Karpas-422 (cell line): ENCODE data around the gene LRRC3. TPM values are rescaled to one million over a fixed set of nuclear protein-coding genes. Genes with fewer than 3 reads are reported as not detected.

Experiments
- DNase-seq: peaks from one replicate; pipeline ENCODE4 v3.0.0-alpha.2; 2015
- H2AFZ ChIP-seq: fragments of 200-600 bp; sonication (generic); 2 replicates; pipeline ENCODE4 v1.6.1; 2014; ENCODE audit warnings: antibody characterized with exemption, low read length, mixed read lengths
- H3K27ac ChIP-seq: fragments of 200-600 bp; sonication (generic); 2 replicates; pipeline ENCODE4 v1.5.1; 2014; ENCODE audit warnings: mild to moderate bottlenecking, low read length, moderate library complexity
- H3K27me3 ChIP-seq: fragments of 200-600 bp; sonication (generic); 2 replicates; pipeline ENCODE4 v1.6.1; 2014; ENCODE audit warnings: low read length, mixed read lengths
- H3K36me3 ChIP-seq: fragments of 200-600 bp; sonication (generic); 2 replicates; pipeline ENCODE4 v1.6.1; 2014; ENCODE audit warnings: low read length, mixed read lengths; ENCODE audit not compliant: insufficient read depth
- H3K4me1 ChIP-seq: fragments of 200-600 bp; sonication (generic); 2 replicates; pipeline ENCODE4 v1.6.1; 2014; ENCODE audit warnings: mild to moderate bottlenecking, low read length, mixed read lengths
- H3K4me2 ChIP-seq: fragments of 200-600 bp; sonication (generic); 2 replicates; pipeline ENCODE4 v1.6.1; 2014; ENCODE audit warnings: low read length, low read depth, mild to moderate bottlenecking; ENCODE audit not compliant: poor library complexity, severe bottlenecking
- H3K4me3 ChIP-seq: fragments of 200-600 bp; sonication (generic); 2 replicates; pipeline ENCODE4 v1.5.1; 2014; ENCODE audit warnings: mild to moderate bottlenecking, antibody characterized with exemption, low read length, mixed read lengths
- H3K79me2 ChIP-seq: fragments of 200-600 bp; sonication (generic); 2 replicates; pipeline ENCODE4 v1.6.1; 2014; ENCODE audit warnings: mild to moderate bottlenecking, low read length, mixed read lengths
- H3K9ac ChIP-seq: fragments of 200-600 bp; sonication (generic); 2 replicates; pipeline ENCODE4 v1.6.0; 2014; ENCODE audit warnings: low read length
- H3K9me2 ChIP-seq: fragments of 200-600 bp; sonication (generic), shearing (Covaris generic); replicated peaks from 2 replicates; pipeline ENCODE4 v1.6.0; 2014; ENCODE audit warnings: mild to moderate bottlenecking, low read length, moderate library complexity; ENCODE audit not compliant: insufficient read depth
- H3K9me3 ChIP-seq: fragments of 300-700, 200-600 bp; sonication (generic); 2 replicates; pipeline ENCODE4 v1.6.1; 2014; ENCODE audit warnings: low read length, mixed read lengths
- H4K20me1 ChIP-seq: fragments of 200-600 bp; sonication (generic); 2 replicates; pipeline ENCODE4 v1.6.1; 2014; ENCODE audit warnings: mild to moderate bottlenecking, antibody characterized with exemption, low read length, low read depth; ENCODE audit not compliant: insufficient read depth
- total RNA-seq: library from RNA; depleted of rRNA; stranded (reverse); fragments of >200 nt; shearing (Covaris generic); gene quantifications from 2 replicates; pipeline ENCODE4 v1.2.3, GENCODE V29; 2014; ENCODE audit warnings: low replicate concordance

LRRC3 gene
- total RNA-seq, 1 experiment from 2014 or later: not detected

DNA sequence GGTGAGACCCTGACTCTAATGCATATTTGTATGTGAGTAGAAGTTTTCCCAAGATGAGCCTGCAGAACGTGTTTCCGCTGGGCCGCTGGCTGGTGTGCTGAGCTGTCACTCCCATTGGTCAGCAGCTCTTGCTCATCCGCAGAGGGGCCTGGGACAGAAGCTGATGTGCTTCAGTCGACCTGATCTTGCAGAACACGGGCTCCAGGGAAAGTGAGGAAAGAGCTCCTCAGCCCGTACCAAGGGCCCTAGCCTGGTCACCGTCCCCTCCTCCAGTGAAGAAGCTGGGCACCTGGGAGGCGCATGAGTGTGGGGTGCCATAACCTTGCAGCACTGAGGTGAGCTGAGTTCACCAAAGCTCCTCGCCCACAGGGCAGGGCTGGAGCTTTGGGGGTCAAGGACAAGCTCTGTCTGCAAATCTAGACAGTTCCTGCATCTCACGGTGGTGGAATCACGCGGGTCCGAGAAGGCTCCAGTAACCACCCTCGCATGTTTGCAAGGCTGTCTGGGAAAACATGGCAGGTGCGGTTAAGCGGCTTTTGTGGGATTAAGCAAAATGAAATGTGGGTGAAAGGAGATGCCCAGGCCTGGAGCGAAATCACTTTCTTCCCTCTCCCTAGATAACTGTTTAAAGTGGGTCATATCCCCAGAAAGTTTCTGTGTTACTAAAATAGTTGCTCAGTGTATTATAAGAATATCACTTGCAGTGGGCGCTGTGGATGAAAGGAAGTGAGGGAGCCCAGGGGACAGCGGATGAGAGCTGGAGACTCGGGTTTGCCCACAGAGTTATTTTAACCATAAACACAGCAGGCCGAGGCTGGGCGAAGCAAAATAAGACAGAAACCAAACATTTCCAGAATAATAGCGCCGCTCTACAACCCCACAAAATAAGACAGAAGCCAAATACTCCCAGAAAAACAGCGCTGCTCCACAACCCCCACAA is 33.1 kb upstream of the LRRC3 start:
- Histone ChIP-seq H3K9me3 (peaks cover 11% of the 10 kb centered on the region), H3K27me3 (no peaks in the 10 kb centered on the region), H3K9me2 (no peaks in the 10 kb centered on the region), H2AFZ (no peak overlapping the region), H3K4me2 (no peak overlapping the region), H3K4me1 (no peaks in the 10 kb centered on the region), H3K79me2 (no peaks in the 10 kb centered on the region), H4K20me1 (no peaks in the 10 kb centered on the region), H3K36me3 (no peaks in the 10 kb centered on the region), H3K27ac (no peak overlapping the region), H3K9ac (no peak overlapping the region), H3K4me3 (no peak overlapping the region)
- DNase-seq: no peak

DNA sequence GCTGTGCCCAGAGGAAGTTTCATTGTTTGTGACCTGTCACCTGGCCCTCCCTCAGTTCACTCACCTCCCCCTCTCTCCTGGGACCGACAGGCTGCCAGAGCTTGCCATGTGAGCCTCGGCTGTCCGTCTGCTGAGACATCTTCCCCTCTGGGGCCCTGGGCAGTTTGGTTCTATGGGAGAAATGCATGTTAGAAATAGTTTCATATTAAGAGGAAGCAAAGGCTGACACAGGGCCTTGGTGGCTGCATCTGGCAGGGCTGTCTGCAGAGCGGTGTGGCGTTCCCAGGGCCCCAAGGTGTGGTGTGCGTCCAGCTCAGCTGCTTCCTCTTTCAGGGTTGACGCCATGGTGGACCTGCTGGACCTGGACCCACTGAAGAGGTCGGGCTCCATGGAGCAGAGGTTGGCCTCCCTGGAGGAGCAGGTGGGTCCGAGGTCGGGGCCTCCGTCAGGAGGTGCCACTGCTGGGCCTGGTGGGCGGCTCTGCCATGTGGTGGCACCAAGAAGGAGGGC is 31.9 kb upstream of the LRRC3 start:
- Histone ChIP-seq H4K20me1 (no peaks in the 10 kb centered on the region), H3K4me1 (no peaks in the 10 kb centered on the region), H3K9ac (no peak overlapping the region), H3K9me2 (no peaks in the 10 kb centered on the region), H3K36me3 (no peaks in the 10 kb centered on the region), H3K79me2 (no peaks in the 10 kb centered on the region), H3K9me3 (peaks cover 18% of the 10 kb centered on the region), H3K27me3 (no peaks in the 10 kb centered on the region), H3K4me3 (no peak overlapping the region), H2AFZ (no peak overlapping the region), H3K27ac (no peak overlapping the region), H3K4me2 (no peak overlapping the region)
- DNase-seq: no peak

DNA sequence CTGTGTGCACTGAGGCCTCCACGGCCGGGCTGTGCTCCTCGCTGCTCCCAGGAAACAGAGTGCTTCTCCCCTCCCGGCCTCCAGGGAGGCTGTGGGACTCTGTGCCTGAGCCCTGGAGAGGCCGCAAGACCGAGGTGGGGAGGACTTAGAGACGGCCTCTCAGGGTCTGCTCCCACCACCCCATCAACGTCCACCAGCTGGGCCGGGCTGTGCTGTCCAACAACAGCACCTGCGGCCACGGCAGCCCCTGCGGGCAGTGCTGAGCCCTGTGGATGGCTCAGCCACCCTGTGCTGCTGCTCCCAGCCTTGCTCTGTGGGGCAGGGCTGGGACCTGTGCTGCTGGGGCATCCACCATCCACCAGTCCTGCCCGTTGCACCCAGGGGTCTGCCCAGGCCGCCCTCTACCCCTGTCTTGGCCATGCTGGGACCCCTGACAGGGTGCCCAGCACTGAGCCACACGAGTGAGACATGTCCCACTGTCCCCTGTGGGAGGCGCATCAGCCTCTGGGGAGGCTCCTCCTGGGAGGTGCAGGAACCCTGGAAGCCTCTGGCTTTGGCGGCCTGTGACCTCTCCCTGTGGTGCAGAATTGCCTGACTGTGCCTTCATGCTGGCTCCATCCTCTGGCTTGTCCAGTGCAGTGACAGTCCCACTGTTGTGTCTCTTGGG is 31.2 kb upstream of the LRRC3 start:
- no peak overlapping the region for H3K27ac ChIP-seq
- H3K9me2 ChIP-seq: no peaks in the 10 kb centered on the region
- no peak overlapping the region for H3K4me2 ChIP-seq
- H3K79me2 ChIP-seq: no peaks in the 10 kb centered on the region
- no peaks in the 10 kb centered on the region for H4K20me1 ChIP-seq
- no peaks in the 10 kb centered on the region for H3K27me3 ChIP-seq
- no peaks in the 10 kb centered on the region for H3K4me1 ChIP-seq
- H3K9me3 ChIP-seq: peaks cover 18% of the 10 kb centered on the region
- no peaks in the 10 kb centered on the region for H3K36me3 ChIP-seq
- no peak overlapping the region for H3K9ac ChIP-seq
- H3K4me3 ChIP-seq: no peak overlapping the region
- DNase-seq: no peak
- no peak overlapping the region for H2AFZ ChIP-seq

DNA sequence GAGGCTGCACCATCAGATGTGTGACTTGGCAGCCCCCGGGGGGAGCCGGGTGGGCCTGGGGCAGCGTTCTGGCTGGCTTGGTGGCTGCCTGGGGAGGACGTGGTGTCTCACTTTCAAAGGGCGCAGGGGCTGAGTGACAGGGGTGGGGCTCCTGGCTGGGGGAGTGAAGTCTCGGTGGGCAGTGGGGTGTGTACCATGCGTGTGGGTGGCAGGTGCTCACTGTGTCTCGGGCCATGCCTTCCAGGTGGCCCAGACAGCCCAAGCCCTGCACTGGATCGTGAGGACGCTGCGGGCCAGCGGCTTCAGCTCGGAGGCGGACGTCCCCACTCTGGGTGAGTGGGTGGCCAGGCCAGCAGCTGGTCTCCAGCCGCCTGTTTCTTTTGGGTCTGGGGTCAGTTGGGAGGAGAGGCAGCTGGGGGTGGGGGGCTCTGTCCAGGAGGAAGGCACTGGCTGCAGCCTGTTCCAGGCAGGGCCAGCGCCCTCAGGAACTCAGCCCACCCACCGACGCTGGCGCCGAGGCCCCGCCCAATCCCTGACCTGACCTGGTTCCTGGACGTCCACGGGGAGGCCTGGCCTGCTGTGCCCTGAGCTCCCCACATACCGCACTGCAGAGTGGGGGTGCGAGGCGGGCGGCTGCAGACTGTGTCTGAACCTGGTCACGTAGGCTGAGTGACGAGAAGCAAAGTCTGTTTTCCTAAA is 30.6 kb upstream of the LRRC3 start:
- Histone ChIP-seq H3K4me3 (no peak overlapping the region), H3K36me3 (no peaks in the 10 kb centered on the region), H3K9me2 (no peaks in the 10 kb centered on the region), H3K4me2 (no peak overlapping the region), H3K27ac (no peak overlapping the region), H3K4me1 (no peaks in the 10 kb centered on the region), H3K27me3 (no peaks in the 10 kb centered on the region), H2AFZ (no peak overlapping the region), H4K20me1 (no peaks in the 10 kb centered on the region), H3K9ac (no peak overlapping the region), H3K79me2 (no peaks in the 10 kb centered on the region), H3K9me3 (peaks cover 19% of the 10 kb centered on the region)
- no peak for DNase-seq

DNA sequence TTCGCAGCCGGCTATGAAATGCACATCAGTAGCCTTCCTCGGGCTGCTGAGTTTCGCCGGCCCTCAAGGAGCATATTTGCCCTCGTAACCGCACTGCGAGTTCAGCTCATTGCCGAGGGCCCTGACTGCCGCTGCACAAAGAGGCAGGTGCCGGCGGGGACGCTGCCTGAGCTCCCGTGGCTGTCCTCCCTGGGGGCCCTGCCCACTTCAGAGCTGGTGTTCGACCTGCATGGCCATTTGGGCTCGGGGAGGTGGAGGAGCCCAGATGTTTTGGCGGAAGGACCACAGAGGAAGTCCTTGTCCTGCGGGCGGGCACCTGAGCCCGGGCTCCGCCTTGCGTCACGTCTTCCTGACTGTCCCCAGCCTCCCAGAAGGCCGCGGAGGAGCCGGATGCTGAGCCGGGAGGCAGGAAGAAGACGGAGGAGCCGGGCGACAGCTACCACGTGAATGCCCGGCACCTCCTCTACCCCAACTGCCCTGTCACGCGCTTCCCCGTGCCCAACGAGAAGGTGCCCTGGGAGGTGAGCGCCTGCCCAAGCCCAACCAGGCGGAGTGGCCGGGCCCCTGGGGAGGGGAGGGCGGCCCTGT is 29.9 kb upstream of the LRRC3 start:
- H3K4me3 ChIP-seq: no peak overlapping the region
- DNase-seq: no peak
- no peaks in the 10 kb centered on the region for H3K4me1 ChIP-seq
- no peaks in the 10 kb centered on the region for H4K20me1 ChIP-seq
- H3K9ac ChIP-seq: no peak overlapping the region
- H3K27ac ChIP-seq: no peak overlapping the region
- H3K4me2 ChIP-seq: no peak overlapping the region
- H3K79me2 ChIP-seq: no peaks in the 10 kb centered on the region
- H3K36me3 ChIP-seq: no peaks in the 10 kb centered on the region
- H3K9me3 ChIP-seq: peaks cover 23% of the 10 kb centered on the region
- no peaks in the 10 kb centered on the region for H3K9me2 ChIP-seq
- no peak overlapping the region for H2AFZ ChIP-seq
- no peaks in the 10 kb centered on the region for H3K27me3 ChIP-seq

DNA sequence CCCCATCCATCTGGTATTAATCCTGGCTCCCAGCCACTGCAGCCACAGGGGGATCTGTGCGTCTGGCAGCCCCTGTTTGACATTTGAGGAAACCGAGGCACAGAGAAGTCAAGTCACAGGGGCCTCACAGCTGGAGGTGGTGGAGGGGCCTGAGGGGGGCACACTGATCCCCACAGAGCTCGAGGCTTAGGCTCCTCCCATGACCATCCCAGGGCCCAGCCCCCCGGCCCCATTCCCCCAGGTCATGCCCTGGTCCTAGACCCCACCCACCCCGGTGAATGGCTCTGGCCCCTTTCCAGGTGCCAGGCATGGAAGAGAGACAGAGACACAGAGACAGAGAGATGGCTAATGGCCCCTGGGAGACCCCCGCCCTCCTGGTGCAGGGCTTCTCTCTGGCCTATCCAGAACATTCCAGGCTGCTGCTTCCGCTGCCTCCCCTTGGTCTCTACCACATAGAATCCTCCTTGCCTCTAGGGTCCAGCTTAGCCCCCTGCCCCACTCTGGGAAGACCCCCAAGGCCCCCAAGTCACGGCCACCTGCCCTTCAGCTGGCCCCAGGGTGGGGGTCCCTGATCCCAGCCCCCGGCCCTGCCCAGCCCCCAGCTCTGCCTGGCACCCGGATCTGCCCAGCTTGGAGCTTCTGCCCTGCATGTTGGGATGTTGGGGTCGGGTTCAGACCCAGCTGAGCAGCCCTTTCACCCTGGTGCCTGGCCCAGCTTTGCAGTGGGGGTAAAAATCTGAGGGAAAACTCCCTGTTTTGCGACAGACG is 29.2 kb upstream of the LRRC3 start:
- Histone ChIP-seq H3K79me2 (no peaks in the 10 kb centered on the region), H3K27me3 (no peaks in the 10 kb centered on the region), H3K4me2 (no peak overlapping the region), H3K9me2 (no peaks in the 10 kb centered on the region), H4K20me1 (no peaks in the 10 kb centered on the region), H3K4me3 (no peak overlapping the region), H3K9me3 (peaks cover 23% of the 10 kb centered on the region), H3K9ac (no peak overlapping the region), H3K4me1 (no peaks in the 10 kb centered on the region), H3K27ac (no peak overlapping the region), H3K36me3 (no peaks in the 10 kb centered on the region), H2AFZ (no peak overlapping the region)
- DNase-seq: no peak

DNA sequence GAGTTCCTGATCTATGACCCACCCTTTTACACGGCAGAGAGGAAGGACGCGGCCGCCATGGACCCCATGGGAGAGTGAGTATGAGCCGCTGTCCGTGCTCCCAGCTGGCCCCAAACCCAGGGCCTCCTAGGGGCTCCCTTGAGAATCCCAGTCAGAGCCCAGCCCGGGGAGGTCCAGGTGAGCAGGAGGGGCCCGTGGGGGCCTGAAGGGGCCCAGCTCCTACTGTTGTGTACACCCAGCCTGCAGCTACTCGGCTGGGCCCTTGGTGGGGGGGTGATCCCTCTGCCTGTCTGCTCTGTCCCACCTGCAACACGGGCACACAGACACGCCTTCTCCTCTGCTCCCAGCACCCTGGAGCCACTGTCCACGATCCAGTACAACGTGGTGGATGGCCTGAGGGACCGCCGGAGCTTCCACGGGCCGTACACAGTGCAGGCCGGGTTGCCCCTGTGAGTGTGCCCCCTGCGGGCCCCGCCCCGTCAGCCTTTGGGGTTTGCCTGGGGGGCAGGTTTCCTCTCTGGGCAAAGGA is 28.6 kb upstream of the LRRC3 start:
- no peak overlapping the region for H3K4me2 ChIP-seq
- DNase-seq: no peak
- peaks cover 23% of the 10 kb centered on the region for H3K9me3 ChIP-seq

More for the DNA sequence above, 28.6 kb upstream of the LRRC3 start:
- Histone ChIP-seq H3K27ac (no peak overlapping the region), H3K79me2 (no peaks in the 10 kb centered on the region), H3K27me3 (no peaks in the 10 kb centered on the region), H4K20me1 (no peaks in the 10 kb centered on the region), H3K4me1 (no peaks in the 10 kb centered on the region), H2AFZ (no peak overlapping the region), H3K36me3 (no peaks in the 10 kb centered on the region), H3K9ac (no peak overlapping the region), H3K4me3 (no peak overlapping the region), H3K9me2 (no peaks in the 10 kb centered on the region)
